Measurements from ENCODE around the gene NPC1.
"Not testable (repeated sequence)": the region's sequence is repeated elsewhere in the genome, so short reads cannot be mapped to it uniquely, and the experiment has no call there.

Gene NPC1

GRCh38 chr18:23560186-23560585, 26.1 kb downstream of the NPC1 start:
- Mint-ChIP-seq H3K27ac (no peak overlapping the region), H3K4me3 (no peak overlapping the region), H3K4me1 (no peaks in the 10 kb centered on the region), H3K36me3 (peaks cover 37% of the 10 kb centered on the region), H3K9me3 (no peaks in the 10 kb centered on the region), H3K27me3 (no peaks in the 10 kb centered on the region)
- no peak for ATAC-seq (ENCODE audit: low read depth)
- no peak for DNase-seq (ENCODE audit: low spot score in 2 of 2)

DNA sequence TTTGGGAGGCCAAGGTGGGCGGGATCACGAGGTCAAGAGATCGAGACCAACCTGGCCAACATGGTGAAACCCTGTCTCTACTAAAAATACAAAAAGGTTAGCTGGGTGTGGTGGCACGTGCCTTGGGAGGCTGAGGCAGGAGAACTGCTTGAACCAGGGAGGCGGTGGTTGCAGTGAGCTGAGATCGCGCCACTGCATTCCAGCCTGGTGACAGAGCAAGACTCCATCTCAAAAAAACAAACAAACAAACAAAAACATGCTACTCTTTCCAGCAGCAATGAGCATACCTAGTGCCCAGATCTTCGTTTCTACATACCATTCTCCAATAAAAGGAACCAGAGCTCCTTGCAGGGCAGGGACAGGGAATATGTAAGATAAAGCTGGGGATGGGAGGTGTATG, 28.8 kb downstream of the NPC1 start:
- DNase-seq (ENCODE audit: low spot score in 2 of 2); H3K27me3 Mint-ChIP-seq; H3K4me3 Mint-ChIP-seq; H3K4me1 Mint-ChIP-seq; H3K9me3 Mint-ChIP-seq; H3K27ac Mint-ChIP-seq; ATAC-seq (ENCODE audit: low read depth): not testable (repeated sequence)
- peaks cover 47% of the 10 kb centered on the region for H3K36me3 Mint-ChIP-seq

- DNase-seq (ENCODE audit: low spot score in 2 of 2) (no peak), ATAC-seq (ENCODE audit: low read depth) (no peak)
- no peaks in the 10 kb centered on the region for H3K27me3 Mint-ChIP-seq
- no peaks in the 10 kb centered on the region for H3K9me3 Mint-ChIP-seq
- H3K36me3 Mint-ChIP-seq, result peaks cover 47% of the 10 kb centered on the region
- H3K27ac Mint-ChIP-seq, result no peak overlapping the region
- H3K4me1 Mint-ChIP-seq, result peaks cover 2% of the 10 kb centered on the region
- no peak overlapping the region for H3K4me3 Mint-ChIP-seq
Observed at GRCh38 chr18:23556145-23556780, 30.0 kb downstream of the NPC1 start.

- Mint-ChIP-seq H3K4me1 (peaks cover 2% of the 10 kb centered on the region), H3K27ac (no peak overlapping the region), H3K36me3 (peaks cover 46% of the 10 kb centered on the region), H3K4me3 (no peak overlapping the region), H3K27me3 (no peaks in the 10 kb centered on the region), H3K9me3 (no peaks in the 10 kb centered on the region)
- no peak for DNase-seq (ENCODE audit: low spot score in 2 of 2)
- no peak for ATAC-seq (ENCODE audit: low read depth)
Observed at GRCh38 chr18:23553887-23554286, 32.4 kb downstream of the NPC1 start.

DNA sequence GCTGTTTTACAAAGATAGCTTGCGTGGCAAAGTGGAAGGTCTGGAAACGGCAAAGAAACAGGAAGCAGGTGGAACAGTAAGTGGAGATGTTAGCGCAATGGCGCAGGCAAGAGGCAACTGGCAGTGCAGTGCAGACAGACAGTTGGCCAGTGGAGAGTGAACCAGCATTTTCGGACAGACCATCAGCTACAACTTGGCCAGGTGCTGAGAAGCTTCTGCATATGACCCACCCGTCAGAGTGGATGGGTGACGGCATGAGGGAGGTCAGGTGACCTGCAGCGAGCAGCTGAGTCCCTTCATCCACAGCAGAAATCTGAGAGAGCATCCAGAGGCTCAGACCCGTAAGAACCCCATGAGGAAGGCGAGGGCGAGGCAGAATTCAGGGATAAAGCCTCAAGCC, 33.8 kb downstream of the NPC1 start:
- DNase-seq (ENCODE audit: low spot score in 2 of 2) (no peak), ATAC-seq (ENCODE audit: low read depth) (no peak)
- Mint-ChIP-seq H3K27me3 (no peaks in the 10 kb centered on the region), H3K4me1 (peaks cover 2% of the 10 kb centered on the region), H3K27ac (no peak overlapping the region), H3K9me3 (no peaks in the 10 kb centered on the region), H3K36me3 (peaks cover 42% of the 10 kb centered on the region), H3K4me3 (no peak overlapping the region)

DNA sequence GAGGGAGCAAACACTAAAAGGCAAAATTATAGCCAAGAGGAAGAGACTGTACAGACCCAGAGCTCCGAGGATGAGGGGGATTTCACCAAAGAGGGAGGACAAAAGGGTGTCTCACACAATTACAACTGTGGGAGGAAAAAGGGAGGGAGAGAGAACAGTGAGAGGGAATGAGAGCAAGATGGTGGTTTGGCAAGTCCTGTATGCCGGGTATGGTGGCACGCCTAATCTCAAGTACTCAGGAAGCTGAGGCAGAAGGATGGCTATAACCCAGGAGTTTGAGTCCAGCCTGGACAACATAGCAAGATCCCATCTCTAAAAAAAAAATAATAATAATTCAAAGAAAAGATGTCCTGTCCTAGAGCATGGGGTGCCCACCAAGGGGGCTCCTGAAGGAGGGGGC, 34.3 kb downstream of the NPC1 start:
- Mint-ChIP-seq H3K4me1 (peaks cover 2% of the 10 kb centered on the region), H3K27me3 (no peaks in the 10 kb centered on the region), H3K36me3 (peaks cover 40% of the 10 kb centered on the region), H3K9me3 (no peaks in the 10 kb centered on the region), H3K4me3 (no peak overlapping the region), H3K27ac (no peak overlapping the region)
- ATAC-seq (ENCODE audit: low read depth), result no peak
- DNase-seq (ENCODE audit: low spot score in 2 of 2), result no peak

GRCh38 chr18:23550898-23551297, 35.4 kb downstream of the NPC1 start:
- Mint-ChIP-seq H3K4me1 (peaks cover 2% of the 10 kb centered on the region), H3K36me3 (peaks cover 38% of the 10 kb centered on the region), H3K9me3 (no peaks in the 10 kb centered on the region), H3K27me3 (no peaks in the 10 kb centered on the region), H3K4me3 (no peak overlapping the region), H3K27ac (no peak overlapping the region)
- DNase-seq (ENCODE audit: low spot score in 2 of 2) (no peak), ATAC-seq (ENCODE audit: low read depth) (no peak)

DNA sequence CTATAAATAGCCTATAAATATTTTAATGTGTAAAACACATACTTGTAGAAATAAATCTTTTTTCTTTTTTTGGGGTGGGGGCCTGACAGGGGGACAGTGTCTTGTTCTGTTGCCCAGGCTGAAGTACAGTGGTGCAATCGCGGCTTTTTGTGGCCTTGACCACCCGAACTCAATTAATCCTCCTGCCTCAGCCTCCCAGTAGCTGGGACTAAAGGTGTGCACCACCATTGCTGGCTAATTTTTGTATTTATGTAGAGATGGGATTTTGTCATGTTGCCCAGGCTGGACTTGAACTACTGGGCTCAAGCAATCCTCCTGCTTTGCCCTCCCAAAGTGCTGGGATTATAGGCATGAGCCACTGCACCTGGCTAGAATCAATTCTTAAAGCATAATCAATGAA, 37.6 kb downstream of the NPC1 start:
- DNase-seq (ENCODE audit: low spot score in 2 of 2) (no peak), ATAC-seq (ENCODE audit: low read depth) (no peak)
- Mint-ChIP-seq H3K27ac (peak overlapping the region; percentile 67), H3K36me3 (peaks cover 36% of the 10 kb centered on the region), H3K4me3 (no peak overlapping the region), H3K27me3 (no peaks in the 10 kb centered on the region), H3K9me3 (no peaks in the 10 kb centered on the region), H3K4me1 (peaks cover 2% of the 10 kb centered on the region)

DNA sequence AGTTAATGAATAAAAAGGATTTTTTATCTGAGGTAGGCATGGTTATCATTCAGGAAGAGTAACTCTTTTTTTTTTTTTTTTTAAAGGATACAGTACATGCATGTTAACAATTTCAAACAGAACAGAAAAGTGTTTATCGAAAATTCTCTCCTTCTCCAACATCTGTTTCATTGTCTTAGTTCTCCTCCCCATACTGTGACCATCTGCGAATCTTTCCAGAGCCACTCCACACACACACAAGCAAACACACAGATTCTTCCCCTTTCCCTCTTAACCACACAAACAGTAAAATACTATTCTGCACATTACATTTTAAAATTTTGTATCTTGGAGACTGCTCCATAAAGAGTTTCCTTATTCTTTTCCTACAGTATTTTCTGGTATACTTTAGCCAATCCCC, 38.0 kb downstream of the NPC1 start:
- no peak for ATAC-seq (ENCODE audit: low read depth)
- Mint-ChIP-seq H3K27me3 (no peaks in the 10 kb centered on the region), H3K4me3 (no peak overlapping the region), H3K36me3 (peaks cover 38% of the 10 kb centered on the region), H3K27ac (no peak overlapping the region), H3K4me1 (peaks cover 2% of the 10 kb centered on the region), H3K9me3 (no peaks in the 10 kb centered on the region)
- DNase-seq (ENCODE audit: low spot score in 2 of 2), result no peak

DNA sequence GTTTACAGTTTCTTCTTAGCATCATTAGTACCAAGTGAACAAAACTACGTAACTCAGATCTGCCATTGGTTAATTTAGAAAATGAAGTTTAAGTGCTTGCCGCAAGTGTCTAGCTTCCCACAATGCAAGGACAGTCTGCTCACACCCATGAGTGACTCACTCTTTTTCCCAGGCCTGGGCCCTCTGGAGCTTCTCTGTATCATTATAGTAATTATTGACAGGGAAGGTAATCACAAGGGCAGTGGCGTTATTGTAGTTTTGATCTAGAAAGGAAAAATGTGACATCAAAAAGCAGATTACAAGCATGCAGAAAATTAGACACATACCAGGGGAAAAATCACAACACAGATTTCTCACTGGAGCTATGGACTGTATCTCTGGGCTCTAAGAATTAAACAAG, 38.5 kb downstream of the NPC1 start:
- no peaks in the 10 kb centered on the region for H3K27me3 Mint-ChIP-seq
- H3K4me1 Mint-ChIP-seq, result peaks cover 2% of the 10 kb centered on the region
- peaks cover 38% of the 10 kb centered on the region for H3K36me3 Mint-ChIP-seq
- ATAC-seq (ENCODE audit: low read depth), result no peak
- H3K4me3 Mint-ChIP-seq, result no peak overlapping the region
- no peak overlapping the region for H3K27ac Mint-ChIP-seq
- no peaks in the 10 kb centered on the region for H3K9me3 Mint-ChIP-seq
- DNase-seq (ENCODE audit: low spot score in 2 of 2), result no peak

DNA sequence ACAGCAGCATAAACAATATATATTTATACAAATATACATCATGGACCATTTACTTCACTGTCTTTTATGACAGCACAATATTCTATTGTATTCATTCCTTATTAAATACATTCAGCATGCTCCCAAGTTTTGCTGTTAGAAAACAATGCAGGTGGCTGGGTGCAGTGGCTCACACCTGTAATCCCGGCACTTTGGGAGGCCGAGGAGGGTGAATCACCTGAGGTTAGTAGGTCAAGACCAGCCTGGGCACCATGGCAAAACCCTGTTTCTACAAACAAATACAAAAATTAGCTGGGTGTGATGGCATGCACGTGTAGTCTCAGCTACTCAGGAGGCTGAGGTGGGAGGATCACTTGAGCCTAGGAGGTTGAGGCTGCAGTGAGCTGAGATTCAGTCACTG, 39.0 kb downstream of the NPC1 start:
- Mint-ChIP-seq H3K27me3 (no peaks in the 10 kb centered on the region), H3K27ac (no peak overlapping the region), H3K36me3 (peaks cover 33% of the 10 kb centered on the region), H3K4me3 (no peak overlapping the region), H3K9me3 (no peaks in the 10 kb centered on the region), H3K4me1 (peaks cover 2% of the 10 kb centered on the region)
- ATAC-seq (ENCODE audit: low read depth) (no peak), DNase-seq (ENCODE audit: low spot score in 2 of 2) (no peak)

- Mint-ChIP-seq H3K36me3 (peaks cover 22% of the 10 kb centered on the region), H3K27ac (no peak overlapping the region), H3K27me3 (no peaks in the 10 kb centered on the region), H3K4me3 (no peak overlapping the region), H3K4me1 (peaks cover 9% of the 10 kb centered on the region), H3K9me3 (no peaks in the 10 kb centered on the region)
- no peak for DNase-seq (ENCODE audit: low spot score in 2 of 2)
- no peak for ATAC-seq (ENCODE audit: low read depth)
Observed at GRCh38 chr18:23545247-23545789, 41.0 kb downstream of the NPC1 start.

- Mint-ChIP-seq H3K36me3 (peaks cover 16% of the 10 kb centered on the region), H3K9me3 (no peaks in the 10 kb centered on the region), H3K4me3 (no peak overlapping the region), H3K27me3 (no peaks in the 10 kb centered on the region), H3K27ac (no peak overlapping the region), H3K4me1 (peaks cover 22% of the 10 kb centered on the region)
- no peak for DNase-seq (ENCODE audit: low spot score in 2 of 2)
- ATAC-seq (ENCODE audit: low read depth), result no peak
Observed at GRCh38 chr18:23542461-23542860, 43.8 kb downstream of the NPC1 start.

GRCh38 chr18:23541349-23542093, 44.8 kb downstream of the NPC1 start:
- H3K27me3 Mint-ChIP-seq, result no peaks in the 10 kb centered on the region
- peak overlapping the region; percentile 57 for H3K27ac Mint-ChIP-seq
- DNase-seq (ENCODE audit: low spot score in 2 of 2) (no peak), ATAC-seq (ENCODE audit: low read depth) (no peak)
- no peak overlapping the region for H3K4me3 Mint-ChIP-seq
- peaks cover 15% of the 10 kb centered on the region for H3K36me3 Mint-ChIP-seq
- no peaks in the 10 kb centered on the region for H3K9me3 Mint-ChIP-seq
- H3K4me1 Mint-ChIP-seq, result peaks cover 22% of the 10 kb centered on the region

DNA sequence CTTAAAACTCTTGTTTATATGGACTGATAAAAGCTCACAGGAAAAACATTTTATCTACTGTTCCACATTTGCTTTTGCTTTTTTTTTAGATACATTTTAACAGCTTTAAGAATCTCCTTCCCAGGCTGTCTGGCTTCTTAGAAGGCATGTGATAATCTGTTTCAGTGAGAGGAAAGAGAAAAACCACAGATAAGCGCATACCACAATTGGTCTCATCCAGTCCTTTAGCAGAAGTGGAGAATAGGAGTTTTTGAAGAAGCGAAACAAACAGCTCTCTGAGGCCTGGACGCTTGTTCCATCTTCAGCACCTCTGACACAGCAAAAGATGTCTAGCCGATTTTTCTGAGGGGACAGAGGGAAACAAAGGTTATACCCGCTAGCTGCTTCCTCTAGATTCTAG, 45.4 kb downstream of the NPC1 start:
- Mint-ChIP-seq H3K27ac (peak overlapping the region; percentile 57), H3K4me3 (no peak overlapping the region), H3K36me3 (peaks cover 17% of the 10 kb centered on the region), H3K9me3 (no peaks in the 10 kb centered on the region), H3K4me1 (peaks cover 22% of the 10 kb centered on the region), H3K27me3 (no peaks in the 10 kb centered on the region)
- DNase-seq (ENCODE audit: low spot score in 2 of 2), result peak in 1 of 2 donors; percentile 31
- peak; percentile 94 for ATAC-seq (ENCODE audit: low read depth)
